ENCODE measurements around the gene WNT3A. TPM values are rescaled to one million over a fixed set of nuclear protein-coding genes. Genes with fewer than 3 reads are reported as not detected.
A peak's percentile ranks its signal among the peaks of the same experiment; 100 is the strongest.

Gene WNT3A
- total RNA-seq, 1 donor from 2014 or later, result not detected

DNA sequence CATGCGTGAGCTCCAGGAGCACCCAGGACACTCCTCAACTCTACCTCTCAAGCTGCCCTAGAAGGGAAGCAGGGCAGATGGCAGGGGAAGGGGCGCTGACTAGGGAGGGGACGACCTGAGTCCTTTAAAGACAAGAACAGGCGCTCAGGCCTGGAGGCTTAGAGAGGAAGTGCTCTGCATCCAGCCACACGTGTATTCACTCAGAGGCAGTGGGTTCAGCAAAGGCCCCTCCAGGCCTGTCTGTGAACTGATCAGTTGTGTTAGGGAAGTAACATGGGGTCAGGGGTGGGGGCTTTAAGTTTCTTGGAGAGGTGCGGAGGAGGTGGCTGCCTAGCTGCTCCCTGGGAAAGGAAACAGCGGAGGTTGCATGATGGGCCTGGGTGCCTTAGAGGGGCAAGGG lies 38.6 kb downstream of the WNT3A start:
- Mint-ChIP-seq H3K4me3 (ENCODE audit: low read depth) (no peak overlapping the region), H3K36me3 (ENCODE audit: low read depth) (no peaks in the 10 kb centered on the region), H3K9me3 (no peaks in the 10 kb centered on the region), H3K27me3 (ENCODE audit: low read depth) (no peaks in the 10 kb centered on the region), H3K27ac (no peak overlapping the region), H3K4me1 (ENCODE audit: low read depth) (no peaks in the 10 kb centered on the region)
- no peak for DNase-seq (ENCODE audit: low spot score)
- intact Hi-C loops (cut with micrococcal nuclease), result no loop called here

DNA sequence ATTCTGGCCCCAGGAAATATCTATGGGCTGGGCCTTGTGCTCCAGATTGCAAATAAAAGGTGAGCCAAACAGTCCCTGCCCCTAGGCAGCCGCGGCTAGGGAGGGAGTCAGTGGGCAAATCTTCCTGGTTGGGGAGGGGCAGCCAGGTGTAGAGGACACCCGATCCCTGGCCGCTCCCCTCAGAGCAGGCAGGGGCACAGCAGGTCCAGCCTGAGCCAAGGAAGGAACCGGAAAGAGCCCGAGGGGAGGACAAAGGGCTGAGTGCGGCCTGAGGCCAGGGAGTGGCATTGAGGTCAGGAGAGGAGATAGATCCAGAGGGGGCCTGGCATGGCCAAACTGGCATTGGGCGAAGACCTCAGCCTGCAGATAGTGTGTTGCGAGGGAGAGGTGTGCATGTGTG lies 39.1 kb downstream of the WNT3A start:
- no peak for DNase-seq (ENCODE audit: low spot score)
- H3K36me3 Mint-ChIP-seq (ENCODE audit: low read depth), result no peaks in the 10 kb centered on the region
- no peak overlapping the region for H3K4me3 Mint-ChIP-seq (ENCODE audit: low read depth)
- no peak overlapping the region for H3K27ac Mint-ChIP-seq
- no peaks in the 10 kb centered on the region for H3K27me3 Mint-ChIP-seq (ENCODE audit: low read depth)
- intact Hi-C loops (cut with micrococcal nuclease), result no loop called here
- no peaks in the 10 kb centered on the region for H3K9me3 Mint-ChIP-seq
- no peaks in the 10 kb centered on the region for H3K4me1 Mint-ChIP-seq (ENCODE audit: low read depth)

- Mint-ChIP-seq H3K27me3 (ENCODE audit: low read depth) (peaks cover under 1% of the 10 kb centered on the region), H3K9me3 (no peaks in the 10 kb centered on the region), H3K36me3 (ENCODE audit: low read depth) (no peaks in the 10 kb centered on the region), H3K4me1 (ENCODE audit: low read depth) (no peaks in the 10 kb centered on the region), H3K4me3 (ENCODE audit: low read depth) (no peak overlapping the region), H3K27ac (no peak overlapping the region)
- DNase-seq (ENCODE audit: low spot score), result no peak
- intact Hi-C loops (cut with micrococcal nuclease), result no loop called here
Measured at GRCh38 chr1:228046421-228047182, 39.8 kb downstream of the WNT3A start.

DNA sequence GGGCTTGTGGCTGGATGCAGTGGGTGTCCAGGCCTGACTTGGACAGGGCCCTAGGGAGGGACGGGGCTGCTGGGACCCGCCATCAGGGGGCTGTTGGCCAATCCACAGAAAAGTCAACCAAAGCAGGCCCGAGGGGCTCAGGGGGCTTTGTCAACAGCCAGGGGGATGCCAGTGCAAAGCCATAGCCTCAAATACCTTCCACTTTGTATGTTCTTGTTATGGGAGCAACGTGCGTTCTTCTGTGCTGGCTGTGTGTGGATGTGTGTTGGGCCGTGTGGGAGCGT lies 40.3 kb downstream of the WNT3A start:
- DNase-seq (ENCODE audit: low spot score), result no peak
- no peaks in the 10 kb centered on the region for H3K9me3 Mint-ChIP-seq

GRCh38 chr1:228048120-228048519 lies 41.3 kb downstream of the WNT3A start:
- Mint-ChIP-seq H3K36me3 (ENCODE audit: low read depth) (no peaks in the 10 kb centered on the region), H3K4me3 (ENCODE audit: low read depth) (no peak overlapping the region), H3K27ac (no peak overlapping the region), H3K9me3 (no peaks in the 10 kb centered on the region), H3K27me3 (ENCODE audit: low read depth) (peaks cover 4% of the 10 kb centered on the region), H3K4me1 (ENCODE audit: low read depth) (no peaks in the 10 kb centered on the region)
- intact Hi-C loops (cut with micrococcal nuclease), result no loop called here
- no peak for DNase-seq (ENCODE audit: low spot score)

More for the DNA sequence above, 40.3 kb downstream of the WNT3A start:
- intact Hi-C loops (cut with micrococcal nuclease), result no loop called here
- Mint-ChIP-seq H3K4me3 (ENCODE audit: low read depth) (no peak overlapping the region), H3K27me3 (ENCODE audit: low read depth) (peaks cover 2% of the 10 kb centered on the region), H3K4me1 (ENCODE audit: low read depth) (no peaks in the 10 kb centered on the region), H3K27ac (no peak overlapping the region), H3K36me3 (ENCODE audit: low read depth) (no peaks in the 10 kb centered on the region)

DNA sequence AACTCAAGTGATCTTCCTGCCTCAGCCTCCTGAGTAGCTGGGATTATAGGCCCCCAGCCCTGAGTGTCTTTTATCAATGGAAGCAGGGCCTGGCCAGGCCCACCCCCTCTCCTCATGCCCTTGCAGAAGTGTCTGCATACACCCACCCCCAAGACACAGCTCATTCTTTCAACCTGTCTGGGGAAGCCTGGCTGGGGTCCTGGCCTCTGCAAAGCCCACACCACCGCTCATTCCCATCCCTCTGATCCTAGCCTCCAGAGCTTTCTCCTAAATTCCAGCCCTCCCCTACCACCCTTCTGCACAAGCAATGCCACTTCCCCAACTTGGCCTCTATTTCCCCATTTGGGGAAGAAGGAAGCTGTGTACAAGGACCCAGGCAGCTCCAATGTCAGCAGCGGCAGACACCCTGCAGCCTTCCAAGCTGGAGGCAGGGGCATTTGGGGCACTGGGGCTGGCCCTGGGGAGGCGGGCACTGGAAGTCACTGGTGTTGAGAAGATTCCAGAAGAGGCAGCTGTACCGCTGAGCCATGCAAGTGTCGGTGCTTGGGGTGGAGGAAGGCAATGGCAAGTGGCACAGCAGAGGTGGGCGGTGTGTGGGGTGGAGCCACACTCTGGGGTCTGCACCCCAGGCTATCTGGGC lies 42.0 kb downstream of the WNT3A start:
- no peak overlapping the region for H3K4me3 Mint-ChIP-seq (ENCODE audit: low read depth)
- intact Hi-C loops (cut with micrococcal nuclease), result no loop called here
- no peaks in the 10 kb centered on the region for H3K4me1 Mint-ChIP-seq (ENCODE audit: low read depth)
- H3K36me3 Mint-ChIP-seq (ENCODE audit: low read depth), result no peaks in the 10 kb centered on the region
- H3K9me3 Mint-ChIP-seq, result no peaks in the 10 kb centered on the region
- H3K27me3 Mint-ChIP-seq (ENCODE audit: low read depth), result peaks cover 6% of the 10 kb centered on the region
- H3K27ac Mint-ChIP-seq, result no peak overlapping the region
- DNase-seq (ENCODE audit: low spot score), result no peak

DNA sequence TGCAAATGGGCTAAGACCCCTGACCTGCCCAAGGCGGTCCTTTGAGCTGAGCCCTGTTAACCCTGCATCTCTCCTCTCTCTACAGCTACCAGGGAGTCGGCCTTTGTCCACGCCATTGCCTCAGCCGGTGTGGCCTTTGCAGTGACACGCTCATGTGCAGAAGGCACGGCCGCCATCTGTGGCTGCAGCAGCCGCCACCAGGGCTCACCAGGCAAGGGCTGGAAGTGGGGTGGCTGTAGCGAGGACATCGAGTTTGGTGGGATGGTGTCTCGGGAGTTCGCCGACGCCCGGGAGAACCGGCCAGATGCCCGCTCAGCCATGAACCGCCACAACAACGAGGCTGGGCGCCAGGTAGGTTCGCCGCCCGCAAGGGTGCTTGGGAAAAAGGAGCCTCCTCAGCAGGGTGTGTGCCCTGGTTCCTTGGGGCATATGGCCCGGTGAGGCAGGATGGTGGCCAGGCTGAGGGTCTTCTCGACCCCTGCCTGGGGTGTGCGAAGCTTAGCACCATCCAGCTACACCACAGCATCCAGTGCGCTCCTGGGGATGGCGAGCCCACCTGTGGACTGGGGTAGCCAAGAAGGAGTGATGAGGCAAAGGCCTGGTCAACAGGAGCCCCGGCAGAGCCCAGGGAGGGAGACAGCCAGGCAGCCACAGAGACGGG lies 43.9 kb downstream of the WNT3A start:
- Mint-ChIP-seq H3K27me3 (ENCODE audit: low read depth) (peaks cover 11% of the 10 kb centered on the region), H3K36me3 (ENCODE audit: low read depth) (no peaks in the 10 kb centered on the region), H3K4me1 (ENCODE audit: low read depth) (no peaks in the 10 kb centered on the region), H3K27ac (no peak overlapping the region), H3K9me3 (no peaks in the 10 kb centered on the region), H3K4me3 (ENCODE audit: low read depth) (no peak overlapping the region)
- intact Hi-C loops (cut with micrococcal nuclease), result no loop called here
- no peak for DNase-seq (ENCODE audit: low spot score)

DNA sequence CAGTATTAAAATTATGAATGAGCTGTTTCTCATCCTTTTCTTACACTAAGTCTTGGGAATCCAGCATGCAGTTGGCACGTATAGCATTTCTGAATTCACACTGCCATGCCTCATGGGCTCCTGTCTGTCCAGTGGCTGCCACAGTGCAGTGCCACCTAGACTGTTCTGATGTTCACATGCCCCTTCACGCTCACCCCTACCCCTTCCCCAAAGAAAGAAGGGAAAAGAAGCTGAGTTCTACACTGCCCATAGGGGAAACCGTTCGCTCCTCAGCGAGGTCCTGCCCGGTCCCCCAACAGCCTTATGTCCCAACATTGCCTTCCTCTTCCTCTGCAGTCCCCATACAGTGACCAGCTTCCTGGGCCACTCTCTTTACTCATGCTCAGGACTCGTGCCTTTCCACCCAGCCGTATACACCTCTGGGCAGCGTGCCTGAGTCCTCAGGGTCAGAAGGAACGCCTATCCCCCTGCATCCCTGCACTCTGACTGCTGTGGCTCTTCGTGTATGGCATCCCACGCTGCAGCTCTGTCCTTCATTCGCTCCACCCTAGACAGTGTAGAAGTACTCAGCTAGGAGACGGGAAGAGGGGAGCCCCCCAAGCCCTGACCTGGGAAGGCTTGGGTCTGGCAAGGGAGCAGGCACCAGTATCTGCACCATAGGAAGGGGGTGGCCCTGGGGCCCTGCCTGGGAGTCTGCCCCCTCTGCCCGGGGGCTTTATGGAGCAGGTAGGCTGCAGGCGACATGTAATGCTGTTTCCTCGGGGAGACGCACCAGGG lies 51.6 kb downstream of the WNT3A start:
- Mint-ChIP-seq H3K4me3 (ENCODE audit: low read depth) (no peak overlapping the region), H3K4me1 (ENCODE audit: low read depth) (peaks cover 3% of the 10 kb centered on the region), H3K27me3 (ENCODE audit: low read depth) (peaks cover 44% of the 10 kb centered on the region), H3K27ac (no peak overlapping the region), H3K9me3 (no peaks in the 10 kb centered on the region), H3K36me3 (ENCODE audit: low read depth) (no peaks in the 10 kb centered on the region)
- intact Hi-C loops (cut with micrococcal nuclease), result no loop called here
- DNase-seq (ENCODE audit: low spot score), result no peak

DNA sequence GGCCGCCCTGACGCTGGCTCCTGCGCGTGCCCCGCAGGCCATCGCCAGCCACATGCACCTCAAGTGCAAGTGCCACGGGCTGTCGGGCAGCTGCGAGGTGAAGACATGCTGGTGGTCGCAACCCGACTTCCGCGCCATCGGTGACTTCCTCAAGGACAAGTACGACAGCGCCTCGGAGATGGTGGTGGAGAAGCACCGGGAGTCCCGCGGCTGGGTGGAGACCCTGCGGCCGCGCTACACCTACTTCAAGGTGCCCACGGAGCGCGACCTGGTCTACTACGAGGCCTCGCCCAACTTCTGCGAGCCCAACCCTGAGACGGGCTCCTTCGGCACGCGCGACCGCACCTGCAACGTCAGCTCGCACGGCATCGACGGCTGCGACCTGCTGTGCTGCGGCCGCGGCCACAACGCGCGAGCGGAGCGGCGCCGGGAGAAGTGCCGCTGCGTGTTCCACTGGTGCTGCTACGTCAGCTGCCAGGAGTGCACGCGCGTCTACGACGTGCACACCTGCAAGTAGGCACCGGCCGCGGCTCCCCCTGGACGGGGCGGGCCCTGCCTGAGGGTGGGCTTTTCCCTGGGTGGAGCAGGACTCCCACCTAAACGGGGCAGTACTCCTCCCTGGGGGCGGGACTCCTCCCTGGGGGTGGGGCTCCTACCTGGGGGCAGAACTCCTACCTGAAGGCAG lies 52.3 kb downstream of the WNT3A start:
- peaks cover 3% of the 10 kb centered on the region for H3K4me1 Mint-ChIP-seq (ENCODE audit: low read depth)
- DNase-seq (ENCODE audit: low spot score), result peak; percentile 28
- intact Hi-C loops (cut with micrococcal nuclease), result no loop called here
- no peaks in the 10 kb centered on the region for H3K9me3 Mint-ChIP-seq
- peaks cover 41% of the 10 kb centered on the region for H3K27me3 Mint-ChIP-seq (ENCODE audit: low read depth)
- H3K27ac Mint-ChIP-seq, result no peak overlapping the region
- H3K4me3 Mint-ChIP-seq (ENCODE audit: low read depth), result peak overlapping the region; percentile 67
- H3K36me3 Mint-ChIP-seq (ENCODE audit: low read depth), result no peaks in the 10 kb centered on the region

DNA sequence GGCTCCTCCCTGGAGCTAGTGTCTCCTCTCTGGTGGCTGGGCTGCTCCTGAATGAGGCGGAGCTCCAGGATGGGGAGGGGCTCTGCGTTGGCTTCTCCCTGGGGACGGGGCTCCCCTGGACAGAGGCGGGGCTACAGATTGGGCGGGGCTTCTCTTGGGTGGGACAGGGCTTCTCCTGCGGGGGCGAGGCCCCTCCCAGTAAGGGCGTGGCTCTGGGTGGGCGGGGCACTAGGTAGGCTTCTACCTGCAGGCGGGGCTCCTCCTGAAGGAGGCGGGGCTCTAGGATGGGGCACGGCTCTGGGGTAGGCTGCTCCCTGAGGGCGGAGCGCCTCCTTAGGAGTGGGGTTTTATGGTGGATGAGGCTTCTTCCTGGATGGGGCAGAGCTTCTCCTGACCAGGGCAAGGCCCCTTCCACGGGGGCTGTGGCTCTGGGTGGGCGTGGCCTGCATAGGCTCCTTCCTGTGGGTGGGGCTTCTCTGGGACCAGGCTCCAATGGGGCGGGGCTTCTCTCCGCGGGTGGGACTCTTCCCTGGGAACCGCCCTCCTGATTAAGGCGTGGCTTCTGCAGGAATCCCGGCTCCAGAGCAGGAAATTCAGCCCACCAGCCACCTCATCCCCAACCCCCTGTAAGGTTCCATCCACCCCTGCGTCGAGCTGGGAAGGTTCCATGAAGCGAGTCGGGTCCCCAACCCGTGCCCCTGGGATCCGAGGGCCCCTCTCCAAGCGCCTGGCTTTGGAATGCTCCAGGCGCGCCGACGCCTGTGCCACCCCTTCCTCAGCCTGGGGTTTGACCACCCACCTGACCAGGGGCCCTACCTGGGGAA lies 53.0 kb downstream of the WNT3A start:
- peak; percentile 54 for DNase-seq (ENCODE audit: low spot score)
- no peak overlapping the region for H3K27ac Mint-ChIP-seq
- intact Hi-C loops (cut with micrococcal nuclease), result no loop called here
- peaks cover 41% of the 10 kb centered on the region for H3K27me3 Mint-ChIP-seq (ENCODE audit: low read depth)
- H3K4me1 Mint-ChIP-seq (ENCODE audit: low read depth), result peaks cover 3% of the 10 kb centered on the region
- H3K36me3 Mint-ChIP-seq (ENCODE audit: low read depth), result no peaks in the 10 kb centered on the region
- H3K9me3 Mint-ChIP-seq, result no peaks in the 10 kb centered on the region
- H3K4me3 Mint-ChIP-seq (ENCODE audit: low read depth), result peak overlapping the region; percentile 67

- Mint-ChIP-seq H3K27me3 (ENCODE audit: low read depth) (peaks cover 37% of the 10 kb centered on the region), H3K36me3 (ENCODE audit: low read depth) (no peaks in the 10 kb centered on the region), H3K27ac (no peak overlapping the region), H3K9me3 (no peaks in the 10 kb centered on the region), H3K4me1 (ENCODE audit: low read depth) (peaks cover 3% of the 10 kb centered on the region), H3K4me3 (ENCODE audit: low read depth) (peak overlapping the region; percentile 45)
- no peak for DNase-seq (ENCODE audit: low spot score)
- intact Hi-C loops (cut with micrococcal nuclease), result no loop called here
Measured at GRCh38 chr1:228060458-228061190, 53.8 kb downstream of the WNT3A start.

Data from activated T-helper 2 cell treated with anti-CD3 and anti-CD28 coated beads, Interferon-gamma antibody, Interleukin-2, Interleukin-4, amounts not matched to agents 10 μg/mL and 5 μg/mL and 100 μg/mL, durations not matched to agents 14 hours and 24 hours and 36 hours (primary cell).